GM19025 (cell line): Measurements from ENCODE around the gene SMIM33.
"Not testable (repeated sequence)": the region's sequence is repeated elsewhere in the genome, so short reads cannot be mapped to it uniquely, and the experiment has no call there.

Experiments used
- ATAC-seq: cut with Tn5 transposase; IDR thresholded peaks from one replicate; pipeline ENCODE4 v1.9.1; 2021; ENCODE audit warnings: mild to moderate bottlenecking, low read depth, moderate library complexity; ENCODE audit not compliant: unreplicated experiment

SMIM33 gene

DNA sequence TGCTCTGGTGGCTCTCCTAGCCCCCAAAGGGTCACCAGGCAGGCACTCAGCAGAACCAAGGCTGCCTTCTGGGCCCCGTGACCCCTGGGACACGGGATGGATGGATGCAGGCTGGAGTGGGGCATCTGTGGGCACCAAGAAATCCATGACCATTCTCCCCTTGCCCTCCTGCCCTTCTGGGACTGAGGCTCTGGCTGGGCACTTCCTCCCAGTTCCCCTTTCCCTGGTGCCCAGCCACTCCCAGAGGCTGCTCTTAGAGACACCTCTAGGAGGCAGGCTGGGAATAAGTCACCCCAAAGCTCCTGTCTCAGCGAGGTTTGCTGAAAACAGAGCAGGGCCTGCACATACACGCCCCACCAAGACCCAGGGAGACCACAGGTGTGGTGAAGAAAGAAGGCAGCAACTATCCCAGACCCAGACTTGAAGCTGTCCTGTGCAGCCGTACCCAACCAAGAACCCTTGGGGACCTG is 10.8 kb downstream of the SMIM33 start:
- ATAC-seq: no peak

DNA sequence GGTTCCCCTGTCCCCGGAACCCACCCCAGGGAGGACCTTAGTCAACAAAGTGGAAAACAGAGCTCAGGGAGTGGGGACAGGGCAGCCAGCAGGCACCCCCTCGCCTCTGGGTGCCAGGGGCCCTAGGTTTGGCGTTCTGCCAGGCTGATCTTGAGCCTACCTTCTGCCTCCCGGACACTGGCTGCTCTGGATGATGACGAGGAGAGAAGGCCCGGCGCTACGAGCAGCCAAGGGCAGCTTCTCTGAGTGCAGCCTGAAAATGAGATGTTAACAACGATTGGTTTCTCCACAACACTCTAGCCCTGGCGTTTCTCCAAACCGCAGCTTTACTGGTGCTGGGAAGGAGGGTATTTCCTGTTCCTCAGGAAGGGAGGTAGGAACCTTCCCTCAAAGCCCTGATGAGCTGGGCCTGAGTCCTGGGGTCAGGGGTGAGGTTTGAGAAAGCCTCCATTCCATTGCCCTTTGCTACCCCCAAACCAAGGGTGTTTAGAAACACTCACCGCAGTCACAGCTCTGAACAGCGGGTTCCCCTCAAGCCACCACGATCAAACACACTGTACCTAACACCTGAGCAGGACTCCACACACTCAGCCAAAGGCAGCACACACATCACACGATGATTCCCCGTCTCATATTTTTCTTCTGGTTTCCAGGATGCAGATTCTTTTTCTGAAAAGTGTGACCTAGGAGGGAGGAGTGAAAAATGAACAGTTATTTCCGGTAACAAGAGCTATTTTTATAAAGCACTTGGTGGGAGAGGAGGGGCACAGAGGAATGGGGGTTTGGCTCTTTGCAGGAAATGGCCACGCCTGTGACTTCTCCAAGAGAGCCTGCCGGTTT is 11.5 kb downstream of the SMIM33 start, which contains the start of gene STING1:
TSS of gene STING1 (minus strand) at position 709 of the 840 bp plus-strand sequence. CDS start 1,054 bp downstream, outside the sequence.
- no peak for ATAC-seq

DNA sequence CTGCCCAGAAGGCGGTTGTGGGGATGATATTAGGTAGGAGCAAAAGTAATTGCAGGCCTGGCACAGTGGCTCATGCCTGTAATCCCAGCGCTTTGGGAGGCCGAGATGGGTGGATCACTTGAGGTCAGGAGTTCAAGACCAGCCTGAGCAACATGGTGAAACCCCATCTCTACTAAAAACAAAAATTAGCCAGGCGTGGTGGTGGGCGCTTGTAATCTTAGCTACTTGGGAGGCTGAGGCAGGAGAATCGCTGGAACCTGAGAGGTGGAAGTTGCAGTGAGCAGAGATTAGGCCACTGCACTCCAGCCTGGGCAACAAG is 12.0 kb downstream of the SMIM33 start:
- not testable (repeated sequence) for ATAC-seq

DNA sequence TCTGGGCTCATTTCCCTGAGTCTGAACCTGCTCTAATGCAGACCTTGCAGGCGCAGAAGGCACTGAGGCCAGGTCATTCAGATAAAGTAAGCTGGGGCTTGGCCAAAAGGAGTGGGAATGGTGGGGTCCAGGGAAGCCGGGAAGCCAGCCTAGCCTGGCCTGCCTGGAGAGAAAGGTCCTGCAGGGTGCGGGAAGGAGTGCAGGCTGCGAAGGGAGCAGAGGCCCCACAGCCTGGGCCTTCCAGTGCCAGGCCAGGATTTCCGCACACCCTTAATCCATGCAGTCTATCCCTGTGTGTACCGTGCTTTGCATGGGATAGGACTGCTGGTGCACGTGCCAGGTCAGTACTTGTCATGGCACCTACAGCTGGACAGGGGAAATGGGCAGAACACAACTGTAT is 15.4 kb downstream of the SMIM33 start:
- ATAC-seq: no peak

DNA sequence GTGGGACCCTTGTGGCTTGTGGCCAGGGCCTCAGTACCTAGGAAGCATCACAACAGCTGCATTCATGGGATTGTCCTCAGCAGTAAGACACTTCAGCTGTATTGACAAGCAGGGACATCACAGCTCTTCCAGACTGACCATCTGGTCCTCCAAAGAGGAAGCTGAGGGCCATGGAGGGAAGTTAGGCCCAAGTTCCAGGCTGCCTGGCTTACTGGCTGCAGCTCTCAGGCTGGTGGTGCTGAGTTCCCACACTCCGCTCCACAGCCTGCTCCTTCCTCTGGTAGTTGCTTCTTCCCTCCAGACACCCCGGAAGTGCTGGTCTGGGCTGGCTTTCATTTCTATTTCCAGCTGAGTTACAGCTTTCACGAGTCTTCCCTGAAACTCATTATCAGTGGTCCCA is 17.5 kb downstream of the SMIM33 start:
- ATAC-seq: no peak

DNA sequence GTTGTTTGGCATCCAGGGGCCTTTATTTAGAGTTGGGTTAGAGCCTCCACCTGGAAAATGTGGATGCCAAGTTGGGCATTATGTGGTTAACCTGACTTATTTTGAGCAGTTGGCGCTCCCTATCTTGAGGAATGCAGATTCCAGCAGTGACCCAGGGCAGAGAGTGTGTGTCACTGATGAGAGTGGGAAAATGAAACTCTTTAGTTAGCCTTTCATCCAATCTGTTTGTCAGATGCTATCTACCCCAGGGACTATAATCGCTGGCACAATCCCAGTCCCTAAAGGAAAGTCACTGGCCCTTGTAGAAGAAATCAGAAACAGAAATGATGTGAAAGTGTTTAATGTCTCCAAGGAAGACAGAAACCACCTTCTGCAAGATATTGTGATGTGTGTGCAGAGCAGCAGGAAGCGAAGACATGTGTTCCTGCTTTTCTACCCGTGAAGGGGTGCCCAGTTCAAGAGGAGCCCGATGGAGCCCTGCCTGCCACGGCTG is 21.9 kb downstream of the SMIM33 start:
- no peak for ATAC-seq

DNA sequence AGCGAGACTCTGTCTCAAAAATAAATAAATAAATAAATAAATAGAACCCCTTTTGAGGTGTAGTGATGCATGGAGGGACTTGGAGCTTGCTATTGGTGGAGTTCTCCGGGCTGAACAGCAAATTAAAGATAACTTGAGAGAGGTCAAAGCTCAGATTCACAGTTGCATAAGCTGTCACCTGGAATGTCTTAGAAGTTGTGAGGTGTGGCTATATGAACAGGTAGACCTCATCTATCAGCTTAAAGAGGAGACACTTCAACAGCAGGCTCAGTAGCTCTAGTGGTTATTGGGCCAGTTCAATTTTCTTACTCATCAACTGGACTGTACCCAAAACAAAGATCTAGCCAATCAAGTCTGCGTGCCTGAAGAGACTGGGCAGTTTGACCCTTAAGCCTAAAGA is 23.5 kb downstream of the SMIM33 start:
- ATAC-seq: no peak

DNA sequence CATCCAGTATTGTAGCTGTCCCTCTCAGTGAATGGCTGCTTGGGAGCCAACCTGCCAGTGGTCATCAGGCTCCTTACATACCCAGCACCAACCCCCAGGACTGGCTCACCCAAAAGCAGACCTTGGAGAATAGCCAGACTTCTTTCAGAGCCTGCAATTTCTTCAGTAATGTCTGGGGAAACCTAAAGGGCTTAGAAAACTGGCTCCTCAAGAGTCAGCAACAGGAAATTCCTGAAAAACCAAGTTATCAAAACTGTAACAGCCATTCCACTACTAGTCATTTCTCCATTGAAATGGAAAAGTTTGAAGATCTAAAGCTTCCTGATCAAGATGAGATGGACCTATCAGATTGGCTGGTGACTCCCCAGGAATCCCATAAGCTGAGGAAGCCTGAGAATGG is 24.0 kb downstream of the SMIM33 start:
- ATAC-seq: no peak

DNA sequence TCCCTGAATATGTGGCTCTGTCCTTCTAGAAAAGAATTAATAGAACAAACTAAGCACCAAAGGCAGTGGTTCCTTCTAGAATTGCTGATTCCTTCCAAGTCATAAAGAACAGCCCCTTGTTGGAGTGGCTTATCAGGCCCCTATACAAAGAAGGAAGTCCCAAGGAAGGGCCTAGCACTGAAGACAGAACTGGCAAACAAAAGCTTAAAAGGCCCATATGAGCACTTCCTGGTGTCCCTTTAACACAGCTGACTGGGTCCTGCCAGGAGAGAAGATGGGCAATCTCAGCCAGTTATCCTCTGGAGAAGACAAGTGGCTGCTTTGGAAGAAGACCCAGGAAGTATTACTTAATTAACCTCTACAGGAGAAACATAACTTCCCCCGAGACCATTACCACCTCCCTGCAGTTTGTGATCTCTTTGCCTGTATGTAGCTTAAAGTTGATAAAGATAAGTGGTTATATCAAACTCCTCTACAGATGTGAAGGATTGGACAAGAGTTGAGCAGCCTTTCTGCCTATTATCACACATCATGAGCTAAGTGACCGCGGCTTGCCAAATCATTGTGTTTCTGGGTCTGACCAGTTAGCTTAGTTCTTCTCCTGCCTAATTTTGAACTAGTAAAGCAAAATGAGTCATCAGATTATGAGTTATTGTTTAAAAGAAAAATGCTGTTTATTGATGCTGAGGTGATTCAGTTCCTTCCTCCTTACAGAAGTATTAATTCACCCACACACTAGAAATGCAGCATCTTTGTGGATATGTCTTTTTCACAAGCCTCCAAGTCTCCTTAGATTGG is 25.0 kb downstream of the SMIM33 start:
- no peak for ATAC-seq

DNA sequence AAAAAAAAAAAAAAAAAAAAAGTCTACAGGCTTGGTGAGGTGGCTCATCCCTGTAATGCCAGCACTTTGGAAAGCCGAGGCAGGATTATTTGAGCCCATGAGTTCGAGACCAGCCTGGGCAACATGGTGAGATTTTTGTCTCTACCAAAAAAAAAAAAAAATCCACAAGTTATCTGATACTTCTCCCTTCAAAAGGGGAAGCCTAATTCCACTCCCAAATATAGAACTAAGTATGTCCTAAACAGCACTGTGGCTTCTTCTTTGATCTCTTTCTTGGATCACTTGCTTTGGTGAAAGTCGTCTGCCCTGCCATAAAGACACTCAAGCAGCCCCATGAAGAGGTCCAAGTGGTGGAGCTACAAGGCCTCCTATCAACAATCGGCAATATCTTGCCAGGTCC is 30.6 kb downstream of the SMIM33 start:
- no peak for ATAC-seq

DNA sequence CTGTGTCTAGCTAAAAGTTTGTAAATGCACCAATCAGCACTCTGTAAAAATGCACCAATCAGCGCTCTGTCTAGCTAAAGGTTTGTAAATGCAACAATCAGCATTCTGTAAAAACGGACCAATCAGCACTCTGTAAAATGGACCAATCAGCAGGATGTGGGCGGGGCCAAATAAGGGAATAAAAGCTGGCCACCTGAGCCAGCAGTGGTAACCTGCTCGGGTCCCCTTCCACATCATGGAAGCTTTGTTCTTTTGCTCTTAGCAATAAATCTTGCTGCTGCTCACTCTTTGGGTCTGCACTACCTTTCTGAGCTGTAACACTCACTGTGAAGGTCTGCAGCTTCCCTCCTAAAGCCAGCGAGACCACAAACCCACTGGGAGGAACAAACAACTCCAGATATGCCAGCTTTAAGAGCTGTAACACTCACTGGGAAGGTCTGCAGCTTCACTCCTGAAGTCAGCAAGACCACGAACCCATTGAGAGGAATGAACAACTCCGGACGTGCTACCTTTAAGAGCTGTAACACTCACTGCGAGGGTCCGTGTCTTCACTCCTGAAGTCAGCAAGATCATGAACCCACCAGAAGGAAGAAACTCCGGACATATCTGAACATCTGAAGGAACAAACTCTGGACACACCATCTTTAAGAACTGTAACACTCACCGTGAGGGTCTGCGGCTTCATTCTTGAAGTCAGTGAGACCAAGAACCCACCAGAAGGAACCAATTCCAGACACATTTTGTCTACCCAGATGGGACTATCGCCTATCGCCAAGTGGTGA is 32.4 kb downstream of the SMIM33 start:
- ATAC-seq: not testable (repeated sequence)

DNA sequence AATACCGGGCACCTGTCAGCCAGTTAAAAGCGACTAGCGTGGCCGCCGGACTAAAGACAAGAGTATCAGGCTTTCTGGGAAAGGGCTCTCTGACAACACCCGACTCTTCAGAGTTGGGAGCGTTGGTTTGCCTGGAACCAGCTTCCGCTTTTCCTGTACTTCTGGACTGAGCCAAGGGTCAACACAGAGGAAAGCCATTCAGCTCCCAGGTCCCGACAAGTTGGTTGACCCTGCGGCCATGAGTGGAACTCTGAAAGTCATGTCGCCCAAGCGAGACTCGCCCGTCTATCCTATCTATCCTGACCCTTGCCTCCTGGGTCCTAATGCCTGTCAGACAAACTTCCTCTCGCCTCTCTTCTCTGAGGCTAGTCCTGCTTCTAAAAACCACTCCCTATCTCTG is 33.1 kb downstream of the SMIM33 start:
- ATAC-seq: not testable (repeated sequence)

DNA sequence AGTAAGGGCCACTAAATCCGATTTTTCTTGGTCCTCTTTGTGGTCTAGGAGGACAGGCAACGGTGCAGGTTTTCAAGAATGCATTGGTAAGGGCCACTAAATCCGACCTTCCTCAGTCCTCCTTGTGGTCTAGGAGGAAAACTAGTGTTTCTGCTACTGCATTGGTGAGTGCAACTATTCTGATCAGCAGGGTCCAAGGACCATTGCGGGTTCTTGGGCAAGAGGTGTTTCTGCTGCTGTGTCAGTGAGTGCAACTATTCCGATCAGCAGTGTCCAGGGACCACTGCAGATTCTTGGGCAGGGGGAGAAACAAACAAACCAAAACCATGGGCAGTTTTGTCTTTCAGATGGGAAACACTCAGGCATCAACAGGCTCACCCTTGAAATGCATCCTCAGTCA is 33.9 kb downstream of the SMIM33 start:
- not testable (repeated sequence) for ATAC-seq

DNA sequence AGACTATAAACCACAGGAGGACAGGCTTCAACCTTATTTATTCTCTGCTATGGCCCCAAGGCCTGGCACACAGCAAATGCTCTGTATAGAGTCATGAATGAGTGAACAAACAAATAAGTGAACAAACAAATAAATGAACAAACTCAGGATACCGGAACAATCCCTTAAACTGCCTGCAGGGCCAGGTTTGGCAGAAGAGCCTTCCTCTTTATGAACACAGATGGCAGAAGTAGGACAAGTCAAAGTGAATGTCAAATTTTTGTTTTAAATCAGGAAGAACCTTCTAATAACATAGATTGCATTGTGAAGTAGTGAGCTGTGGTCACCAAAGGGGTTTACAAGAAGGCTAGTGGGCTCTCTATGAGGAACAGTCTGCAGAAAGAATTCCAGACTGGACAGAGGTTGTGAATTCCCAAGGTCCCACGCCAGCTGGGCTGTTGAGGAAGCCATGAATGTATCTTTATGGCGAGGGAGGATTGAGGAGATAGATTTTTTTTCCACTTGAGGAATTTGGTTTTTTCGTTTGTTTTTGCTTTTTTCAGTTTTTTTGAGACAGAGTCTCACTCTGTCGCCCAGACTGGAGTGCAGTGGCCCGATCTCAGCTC is 42.1 kb downstream of the SMIM33 start:
- ATAC-seq: no peak

DNA sequence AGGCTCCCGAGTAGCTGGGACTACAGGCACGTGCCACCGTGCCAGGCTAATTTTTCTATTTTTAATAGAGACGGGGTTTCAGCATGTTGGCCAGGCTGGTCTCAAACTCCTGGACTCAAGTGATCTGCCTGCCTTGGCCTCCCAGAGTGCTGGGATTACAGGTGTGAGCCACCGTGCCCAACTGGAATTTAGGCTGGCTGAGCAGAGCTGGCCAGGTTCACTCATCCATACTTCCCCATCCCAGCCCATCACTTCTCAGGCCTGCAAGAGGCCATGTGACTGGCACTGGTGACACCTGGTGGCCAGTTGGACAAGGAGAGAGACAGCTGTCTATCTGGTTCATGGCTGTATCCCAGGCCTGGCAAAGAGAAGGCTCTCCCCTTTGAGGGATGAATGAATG is 42.6 kb downstream of the SMIM33 start:
- peak; percentile 47 for ATAC-seq

DNA sequence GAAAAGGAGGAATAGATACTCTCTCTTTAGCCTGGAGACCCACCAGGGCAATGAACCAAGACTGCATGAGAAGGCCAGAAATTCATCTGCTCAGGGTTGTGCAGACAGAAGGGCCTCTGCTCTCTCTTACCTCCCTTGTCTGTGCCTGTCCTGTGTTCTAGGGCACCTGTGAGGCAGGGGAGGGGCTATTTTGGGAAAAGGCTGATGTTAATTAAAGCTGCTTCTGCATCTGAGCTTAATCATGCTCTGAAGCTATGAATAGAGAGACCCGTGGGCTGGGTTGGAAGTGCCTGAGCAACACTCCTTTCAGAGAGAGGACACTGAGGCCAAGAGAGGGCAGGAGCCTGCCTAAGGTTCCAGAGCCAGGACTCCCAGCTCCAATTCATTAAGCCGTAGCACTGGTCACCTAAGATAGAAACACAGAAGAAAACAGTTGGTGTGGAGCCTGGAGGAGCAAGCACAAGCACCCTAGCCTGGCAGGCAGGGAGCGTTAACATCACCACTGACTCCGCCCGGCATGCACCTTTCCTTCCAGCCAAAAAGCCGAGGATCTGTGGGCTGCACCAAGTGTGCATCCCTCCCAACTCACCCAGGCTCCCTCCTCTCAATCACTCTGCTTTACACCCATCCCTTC is 43.2 kb downstream of the SMIM33 start:
- no peak for ATAC-seq

DNA sequence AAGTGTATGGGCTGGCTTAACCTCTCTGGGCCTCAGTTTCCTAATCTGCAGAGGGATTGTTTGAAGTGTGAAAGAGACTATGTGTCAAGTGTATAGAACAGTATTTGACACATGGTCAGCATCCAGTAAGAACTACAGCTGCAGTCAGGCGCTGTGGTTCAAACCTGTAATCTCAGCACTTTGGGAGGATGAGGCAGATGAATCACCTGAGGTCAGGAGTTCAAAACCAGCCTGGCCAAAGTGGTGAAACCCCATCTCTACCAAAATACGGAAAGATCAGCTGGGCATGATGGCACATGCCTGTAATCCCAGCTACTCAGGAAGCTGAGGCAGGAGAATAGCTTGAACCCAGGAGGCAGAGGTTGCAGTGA is 43.7 kb downstream of the SMIM33 start:
- no peak for ATAC-seq

DNA sequence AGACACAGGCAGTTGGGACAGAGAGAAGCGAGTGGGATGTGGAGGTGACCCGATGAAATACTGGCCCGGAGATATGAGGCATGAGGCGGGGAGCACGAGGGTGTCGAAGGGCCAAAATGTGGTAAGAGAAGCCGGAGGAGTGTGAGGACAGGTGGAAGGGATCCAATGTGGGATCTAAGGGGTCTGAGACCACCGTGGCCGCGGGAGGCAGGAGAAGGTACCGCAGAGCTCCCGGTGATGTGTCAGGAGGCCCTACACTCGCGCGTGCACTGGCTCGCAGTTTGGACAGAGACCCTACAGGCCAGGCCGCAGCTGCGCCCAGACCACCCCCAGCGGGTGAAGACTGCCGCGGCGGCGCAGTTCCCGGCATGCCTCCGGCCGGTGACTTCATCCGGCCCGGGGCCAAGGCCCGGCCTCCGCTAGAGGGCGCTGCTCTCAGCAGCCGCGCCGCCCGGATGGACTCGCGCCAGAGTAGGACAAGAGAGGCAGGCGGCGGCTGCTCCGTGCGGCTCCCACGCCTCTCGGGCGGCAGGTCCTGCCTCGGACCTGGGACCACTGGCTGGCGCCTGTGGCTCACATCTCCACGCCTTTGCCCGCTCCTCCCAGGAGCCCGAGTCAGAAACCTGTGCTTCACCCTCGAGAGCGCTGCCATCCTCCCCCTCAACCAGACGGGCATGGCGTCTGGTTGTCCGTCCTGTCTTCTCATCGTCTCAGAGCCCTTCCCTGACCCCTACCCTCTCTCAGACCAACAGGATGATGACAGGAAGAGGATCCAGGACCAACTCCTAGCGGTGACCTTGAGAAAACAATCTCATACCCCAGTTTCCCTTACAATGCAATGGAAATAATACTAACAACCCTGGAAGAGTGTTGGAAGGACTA is 47.1 kb downstream of the SMIM33 start:
- peak; percentile 85 for ATAC-seq
